Activated CD4-positive, alpha-beta T cell treated with anti-CD3 and anti-CD28 coated beads, Interleukin-2, amount 10 ng/mL, durations not matched to agents 7 days and 5 days (primary cell): ENCODE results near the gene TIAL1. TPM values are rescaled to one million over a fixed set of nuclear protein-coding genes. Genes with fewer than 3 reads are reported as not detected.
"Not testable (repeated sequence)": the region's sequence is repeated elsewhere in the genome, so short reads cannot be mapped to it uniquely, and the experiment has no call there.

ENCODE experiments used
- CTCF ChIA-PET: fragments of 350-600 bp; sonication (Branson Sonifier 250); formaldehyde crosslinking; loops from one replicate; lab custom pipeline; 2021; ENCODE audit warnings: antibody characterized with exemption; lab: Charles Lee
- POLR2A ChIA-PET: fragments of 350-600 bp; sonication (Branson Sonifier 250); formaldehyde crosslinking; loops from one replicate; lab custom pipeline; 2021; ENCODE audit warnings: antibody characterized with exemption; lab: Charles Lee
- DNase-seq: peaks from one replicate; pipeline ENCODE4 v3.0.0-alpha.2; 2020
- H3K27ac Mint-ChIP-seq: one replicate; pipeline ENCODE4 v1.8.0; 2021; ENCODE audit warnings: mild to moderate bottlenecking, moderate library complexity, mixed read lengths
- H3K27me3 Mint-ChIP-seq: one replicate; pipeline ENCODE4 v1.8.0; 2021; ENCODE audit warnings: mixed read lengths
- H3K36me3 Mint-ChIP-seq: one replicate; pipeline ENCODE4 v1.8.0; 2021; ENCODE audit warnings: low read depth, mixed read lengths
- H3K4me1 Mint-ChIP-seq: one replicate; pipeline ENCODE4 v1.8.0; 2021; ENCODE audit warnings: mixed read lengths
- H3K4me3 Mint-ChIP-seq: one replicate; pipeline ENCODE4 v1.8.0; 2021; ENCODE audit warnings: mild to moderate bottlenecking, moderate library complexity, mixed read lengths
- H3K9me3 Mint-ChIP-seq: one replicate; pipeline ENCODE4 v1.8.0; 2021; ENCODE audit warnings: mixed read lengths
- total RNA-seq, 2 experiments: library from RNA; stranded (reverse); gene quantifications; one replicate each; pipeline ENCODE4 v1.2.3, GENCODE V29; 2021

The TIAL1 gene
- total RNA-seq, 2 experiments from 2014 or later = 166 to 174 TPM

- no peak for DNase-seq
- ChIA-PET POLR2A (interaction anchor here (0.6 kb wide), 1 partner anchor 43 kb away, joined by 4 read pairs; no protein-coding TSS in a partner anchor), CTCF (interaction anchor here (1.8 to 2.9 kb wide), 2 partner anchors 8 to 10 kb away, joined by 6 to 13 read pairs; partner anchors contain the start of gene RGS10)
- Mint-ChIP-seq H3K4me3 (no peak overlapping the region), H3K4me1 (peaks cover 72% of the 10 kb centered on the region), H3K27me3 (no peaks in the 10 kb centered on the region), H3K27ac (no peak overlapping the region), H3K36me3 (peaks cover 50% of the 10 kb centered on the region), H3K9me3 (no peaks in the 10 kb centered on the region)
These were observed 63.3 kb downstream of the TIAL1 start for GRCh38 chr10:119533473-119533872.

- H3K4me3 Mint-ChIP-seq, POLR2A ChIA-PET, DNase-seq, H3K27ac Mint-ChIP-seq, H3K27me3 Mint-ChIP-seq, H3K9me3 Mint-ChIP-seq: not testable (repeated sequence)
- CTCF ChIA-PET = interaction anchor here (0.7 to 2.9 kb wide), 3 partner anchors 11 to 70 kb away, joined by 3 to 13 read pairs (median 3); partner anchors contain the start of gene RGS10
- Mint-ChIP-seq H3K36me3 (peaks cover 49% of the 10 kb centered on the region), H3K4me1 (peaks cover 66% of the 10 kb centered on the region)
These were observed 64.0 kb downstream of the TIAL1 start for GRCh38 chr10:119532791-119533190.

GRCh38 chr10:119532251-119532650 lies 64.5 kb downstream of the TIAL1 start:
- H3K9me3 Mint-ChIP-seq, POLR2A ChIA-PET, H3K27me3 Mint-ChIP-seq, H3K27ac Mint-ChIP-seq, H3K4me3 Mint-ChIP-seq, DNase-seq: not testable (repeated sequence)
- Mint-ChIP-seq H3K36me3 (peaks cover 51% of the 10 kb centered on the region), H3K4me1 (peaks cover 66% of the 10 kb centered on the region)
- CTCF ChIA-PET = interaction anchor here (0.7 to 2.9 kb wide), 4 partner anchors 11 to 333 kb away, joined by 3 to 13 read pairs (median 3); partner anchors contain the start of gene RGS10

GRCh38 chr10:119531067-119531466 lies 65.7 kb downstream of the TIAL1 start:
- Mint-ChIP-seq H3K4me3 (no peak overlapping the region), H3K36me3 (peaks cover 50% of the 10 kb centered on the region), H3K9me3 (no peaks in the 10 kb centered on the region), H3K27me3 (no peaks in the 10 kb centered on the region), H3K27ac (no peak overlapping the region), H3K4me1 (peaks cover 61% of the 10 kb centered on the region)
- no peak for DNase-seq
- ChIA-PET POLR2A (no interaction called here), CTCF (interaction anchor here (1.9 kb wide), 1 partner anchor 11 kb away, joined by 8 read pairs; the partner anchor contains the start of gene RGS10)

- H3K27me3 Mint-ChIP-seq, H3K4me3 Mint-ChIP-seq, POLR2A ChIA-PET, H3K9me3 Mint-ChIP-seq, DNase-seq, H3K27ac Mint-ChIP-seq: not testable (repeated sequence)
- CTCF ChIA-PET = interaction anchor here (1.3 to 1.4 kb wide), 2 partner anchors 12 to 329 kb away, joined by 4 to 7 read pairs; no protein-coding TSS in a partner anchor
- Mint-ChIP-seq H3K36me3 (peaks cover 56% of the 10 kb centered on the region), H3K4me1 (peaks cover 51% of the 10 kb centered on the region)
These were observed 68.0 kb downstream of the TIAL1 start for GRCh38 chr10:119528663-119529237.

- peaks cover 63% of the 10 kb centered on the region for H3K36me3 Mint-ChIP-seq
- POLR2A ChIA-PET = no interaction called here
- DNase-seq = no peak
- H3K4me3 Mint-ChIP-seq = no peak overlapping the region
- CTCF ChIA-PET = interaction anchor here (0.6 to 2.0 kb wide), 11 partner anchors 7 to 407 kb away, joined by 3 to 7 read pairs (median 3); partner anchors contain the start of gene RGS10
- H3K9me3 Mint-ChIP-seq = no peaks in the 10 kb centered on the region
- peaks cover 42% of the 10 kb centered on the region for H3K4me1 Mint-ChIP-seq
- H3K27ac Mint-ChIP-seq = peak overlapping the region; percentile 39
- H3K27me3 Mint-ChIP-seq = no peaks in the 10 kb centered on the region
These were observed 69.9 kb downstream of the TIAL1 start for GRCh38 chr10:119526621-119527592.

GRCh38 chr10:119526149-119526548 lies 70.6 kb downstream of the TIAL1 start:
- ChIA-PET CTCF (interaction anchor here (0.6 to 2.0 kb wide), 8 partner anchors 8 to 406 kb away, joined by 3 to 6 read pairs (median 3); partner anchors contain the start of gene RGS10), POLR2A (no interaction called here)
- Mint-ChIP-seq H3K4me3 (no peak overlapping the region), H3K4me1 (peaks cover 41% of the 10 kb centered on the region), H3K36me3 (peaks cover 62% of the 10 kb centered on the region), H3K9me3 (no peaks in the 10 kb centered on the region), H3K27me3 (no peaks in the 10 kb centered on the region), H3K27ac (no peak overlapping the region)
- DNase-seq = no peak

- H3K4me3 Mint-ChIP-seq = no peak overlapping the region
- CTCF ChIA-PET = interaction anchor here (1.4 to 2.0 kb wide), 2 partner anchors 9 to 35 kb away, joined by 3 to 6 read pairs; no protein-coding TSS in a partner anchor
- no peaks in the 10 kb centered on the region for H3K27me3 Mint-ChIP-seq
- DNase-seq = no peak
- H3K9me3 Mint-ChIP-seq = no peaks in the 10 kb centered on the region
- H3K36me3 Mint-ChIP-seq = peaks cover 69% of the 10 kb centered on the region
- POLR2A ChIA-PET = no interaction called here
- H3K27ac Mint-ChIP-seq = no peak overlapping the region
- H3K4me1 Mint-ChIP-seq = peaks cover 40% of the 10 kb centered on the region
These were observed 71.6 kb downstream of the TIAL1 start for GRCh38 chr10:119525116-119525515.

- Mint-ChIP-seq H3K4me3 (no peak overlapping the region), H3K27me3 (no peaks in the 10 kb centered on the region), H3K9me3 (no peaks in the 10 kb centered on the region), H3K36me3 (peaks cover 72% of the 10 kb centered on the region), H3K27ac (no peak overlapping the region), H3K4me1 (peaks cover 44% of the 10 kb centered on the region)
- ChIA-PET POLR2A (no interaction called here), CTCF (interaction anchor here (2.0 kb wide), 1 partner anchor 9 kb away, joined by 6 read pairs; no protein-coding TSS in a partner anchor)
- no peak for DNase-seq
These were observed 72.1 kb downstream of the TIAL1 start for GRCh38 chr10:119524720-119525070.

- H3K4me1 Mint-ChIP-seq = peaks cover 45% of the 10 kb centered on the region
- DNase-seq = no peak
- H3K9me3 Mint-ChIP-seq = no peaks in the 10 kb centered on the region
- H3K36me3 Mint-ChIP-seq = peaks cover 69% of the 10 kb centered on the region
- CTCF ChIA-PET = interaction anchor here (1.1 to 1.6 kb wide), 3 partner anchors 19 to 34 kb away, joined by 3 to 4 read pairs (median 3); partner anchors contain the start of gene RGS10
- POLR2A ChIA-PET = no interaction called here
- H3K27ac Mint-ChIP-seq = peak overlapping the region; percentile 46
- H3K4me3 Mint-ChIP-seq = no peak overlapping the region
- H3K27me3 Mint-ChIP-seq = no peaks in the 10 kb centered on the region
These were observed 72.7 kb downstream of the TIAL1 start for GRCh38 chr10:119523895-119524719.
